ENCODE data around the gene LGALS13.

Gene LGALS13

GRCh38 chr19:39602224-39602623 lies at the start of gene LGALS13:
Gene LGALS13 (plus strand): TSS chr19:39602524. CDS start chr19:39602569, 45 bp downstream.
- H3K79me2 ChIP-seq (ENCODE audit: insufficient read depth, low read length) = no peaks in the 10 kb centered on the region
- no peaks in the 10 kb centered on the region for H3K27me3 ChIP-seq (ENCODE audit: insufficient read depth, low read length, poor library complexity, severe bottlenecking)
- TF ChIP-seq CTCF (conservative IDR thresholded peaks at IDR 0.05; ENCODE audit: low read length) (no peak), EZH2phosphoT487 (IDR thresholded peaks at IDR 0.05; ENCODE audit: borderline replicate concordance) (no peak)

GRCh38 chr19:39553082-39553652 lies 49.2 kb upstream of the LGALS13 start:
- Histone ChIP-seq H3K36me3 (ENCODE audit: insufficient read depth, low read length) (no peaks in the 10 kb centered on the region), H3K4me3 (ENCODE audit: low read length, poor library complexity, severe bottlenecking) (no peak overlapping the region), H2AFZ (ENCODE audit: low read length) (no peak overlapping the region), H3K9me2 (replicated peaks; ENCODE audit: low read depth, low read length) (no peaks in the 10 kb centered on the region), H3K79me2 (ENCODE audit: insufficient read depth, low read length) (no peaks in the 10 kb centered on the region), H3K4me2 (ENCODE audit: low read depth, low read length, poor library complexity, severe bottlenecking) (no peak overlapping the region), H4K20me1 (ENCODE audit: insufficient read depth, low read length, poor library complexity, severe bottlenecking) (no peaks in the 10 kb centered on the region), H3K4me1 (ENCODE audit: insufficient read depth, low read length, poor library complexity, severe bottlenecking) (peaks cover 7% of the 10 kb centered on the region), H3K27me3 (ENCODE audit: insufficient read depth, low read length, poor library complexity, severe bottlenecking) (no peaks in the 10 kb centered on the region), H3K9me3 (ENCODE audit: insufficient read depth, low read depth, low read length) (no peaks in the 10 kb centered on the region), H3F3A (ENCODE audit: low read depth) (no peaks in the 10 kb centered on the region), H3K9ac (ENCODE audit: low read depth, low read length, poor library complexity, severe bottlenecking) (no peak overlapping the region)
- TF ChIP-seq EZH2phosphoT487 (IDR thresholded peaks at IDR 0.05; ENCODE audit: borderline replicate concordance) = no peak
- TF ChIP-seq CTCF (conservative IDR thresholded peaks at IDR 0.05; ENCODE audit: low read length) = no peak

More at GRCh38 chr19:39602224-39602623, at the start of gene LGALS13:
- H3K4me2 ChIP-seq (ENCODE audit: low read depth, low read length, poor library complexity, severe bottlenecking) = no peak within 1 kb of the TSS
- H3F3A ChIP-seq (ENCODE audit: low read depth) = no peaks in the 10 kb centered on the region
- H4K20me1 ChIP-seq (ENCODE audit: insufficient read depth, low read length, poor library complexity, severe bottlenecking) = no peaks in the 10 kb centered on the region
- H3K9ac ChIP-seq (ENCODE audit: low read depth, low read length, poor library complexity, severe bottlenecking) = no peak within 1 kb of the TSS
- no peaks in the 10 kb centered on the region for H3K36me3 ChIP-seq (ENCODE audit: insufficient read depth, low read length)
- no peaks in the 10 kb centered on the region for H3K9me2 ChIP-seq (replicated peaks; ENCODE audit: low read depth, low read length)
- no peaks in the 10 kb centered on the region for H3K9me3 ChIP-seq (ENCODE audit: insufficient read depth, low read depth, low read length)
- H3K4me3 ChIP-seq (ENCODE audit: low read length, poor library complexity, severe bottlenecking) = no peak within 1 kb of the TSS
- no peaks in the 10 kb centered on the region for H3K4me1 ChIP-seq (ENCODE audit: insufficient read depth, low read length, poor library complexity, severe bottlenecking)
- H2AFZ ChIP-seq (ENCODE audit: low read length) = no peak within 1 kb of the TSS

GRCh38 chr19:39554701-39555311 lies 47.5 kb upstream of the LGALS13 start:
- Histone ChIP-seq H3K4me1 (ENCODE audit: insufficient read depth, low read length, poor library complexity, severe bottlenecking) (peaks cover 8% of the 10 kb centered on the region), H3K4me3 (ENCODE audit: low read length, poor library complexity, severe bottlenecking) (no peak overlapping the region), H3K9me3 (ENCODE audit: insufficient read depth, low read depth, low read length) (no peaks in the 10 kb centered on the region), H3K79me2 (ENCODE audit: insufficient read depth, low read length) (no peaks in the 10 kb centered on the region), H3K9me2 (replicated peaks; ENCODE audit: low read depth, low read length) (no peaks in the 10 kb centered on the region), H3K36me3 (ENCODE audit: insufficient read depth, low read length) (no peaks in the 10 kb centered on the region), H3K27me3 (ENCODE audit: insufficient read depth, low read length, poor library complexity, severe bottlenecking) (no peaks in the 10 kb centered on the region), H2AFZ (ENCODE audit: low read length) (no peak overlapping the region), H4K20me1 (ENCODE audit: insufficient read depth, low read length, poor library complexity, severe bottlenecking) (no peaks in the 10 kb centered on the region), H3F3A (ENCODE audit: low read depth) (no peaks in the 10 kb centered on the region), H3K9ac (ENCODE audit: low read depth, low read length, poor library complexity, severe bottlenecking) (no peak overlapping the region), H3K4me2 (ENCODE audit: low read depth, low read length, poor library complexity, severe bottlenecking) (no peak overlapping the region)
- no peak for TF ChIP-seq EZH2phosphoT487 (IDR thresholded peaks at IDR 0.05; ENCODE audit: borderline replicate concordance)
- no peak for TF ChIP-seq CTCF (conservative IDR thresholded peaks at IDR 0.05; ENCODE audit: low read length)
